Endothelial cell of umbilical vein (primary cell): Measurements from ENCODE around the gene APBA2. TPM values are rescaled to one million over a fixed set of nuclear protein-coding genes. Genes with fewer than 3 reads are reported as not detected.

Experiments used
- BruUV-seq: library from RNA; stranded (reverse); fragments of 400-500 nt; replicated peaks from 2 replicates; lab custom pipeline; 2021; lab: Mats Ljungman, UMichigan
- CTCF ChIA-PET: fragments of 300-600, 350-600 bp; sonication (Branson Sonifier 250); formaldehyde crosslinking; loops from one replicate; lab custom pipeline; 2021; ENCODE audit warnings: antibody characterized with exemption, inconsistent platforms; lab: Charles Lee
- POLR2A ChIA-PET: fragments of 300-600, 350-600 bp; sonication (Branson Sonifier 250); formaldehyde crosslinking; loops from one replicate; lab custom pipeline; 2021; ENCODE audit warnings: antibody characterized with exemption, inconsistent platforms; lab: Charles Lee
- DNase-seq: peaks from one replicate; pipeline ENCODE4 v3.0.0-alpha.2; 2011; ENCODE audit warnings: low read depth, low spot score
- FAIRE-seq: peaks from 2 replicates; lab custom pipeline; 2011; peaks lifted over from hg19 to GRCh38; lab: Jason Lieb, UNC
- H2AFZ ChIP-seq: 2 replicates; pipeline ENCODE4 v1.6.0; 2012; ENCODE audit warnings: low read depth, low read length, control low read depth, inconsistent platforms
- H3K27ac ChIP-seq: 2 replicates; pipeline ENCODE4 v1.5.1; 2011; ENCODE audit warnings: low read depth, mild to moderate bottlenecking, control low read depth, low read length, moderate library complexity; ENCODE audit not compliant: insufficient read depth
- H3K27me3 ChIP-seq, 2 experiments: 2 replicates each; pipeline versions ENCODE4 v1.6.0 to v1.6.1; 2011; ENCODE audit warnings: low read length in 2 of 2, mixed read lengths in 1 of 2; ENCODE audit not compliant: control insufficient read depth in 2 of 2, insufficient read depth in 2 of 2
- H3K36me3 ChIP-seq, 2 experiments: 2 replicates in 1 of 2; 3 replicates in 1 of 2; pipeline ENCODE4 v1.5.1; 2011; ENCODE audit warnings: low read length in 2 of 2, mild to moderate bottlenecking in 1 of 2, moderate library complexity in 1 of 2; ENCODE audit not compliant: control insufficient read depth in 2 of 2, insufficient read depth in 2 of 2; ENCODE audit errors: extremely low read depth in 1 of 2
- H3K4me1 ChIP-seq: 3 replicates; pipeline ENCODE4 v1.5.1; 2011; ENCODE audit warnings: mild to moderate bottlenecking, low read length; ENCODE audit not compliant: control insufficient read depth, insufficient read depth; ENCODE audit errors: extremely low read depth
- H3K4me2 ChIP-seq: 2 replicates; pipeline ENCODE4 v1.6.1; 2011; ENCODE audit warnings: low read length, control low read depth, mixed read lengths; ENCODE audit not compliant: insufficient read depth
- H3K4me3 ChIP-seq, 3 experiments: fragments of 200-600 bp in 1 of 3; sonication (generic), shearing (Covaris generic) in 1 of 3; replicated peaks in 1 of 3; 2 replicates each; pipeline ENCODE4 v1.5.1; 2011 to 2016; ENCODE audit warnings: control low read depth in 3 of 3, low read length in 3 of 3, mild to moderate bottlenecking in 2 of 3, inconsistent platforms in 1 of 3, low read depth in 1 of 3, moderate library complexity in 1 of 3; ENCODE audit not compliant: insufficient read depth in 1 of 3
- H3K79me2 ChIP-seq: 2 replicates; pipeline ENCODE4 v1.6.0; 2012; ENCODE audit warnings: low read length, inconsistent platforms; ENCODE audit not compliant: control insufficient read depth, insufficient read depth
- H3K9ac ChIP-seq: replicated peaks from 2 replicates; pipeline ENCODE3; 2011; ENCODE audit warnings: low read length, control low read depth; ENCODE audit not compliant: insufficient read depth; ENCODE audit errors: extremely low read depth
- H3K9me1 ChIP-seq: replicated peaks from 3 replicates; pipeline ENCODE4 v1.6.0; 2011; ENCODE audit warnings: mild to moderate bottlenecking, low read length; ENCODE audit not compliant: control insufficient read depth, insufficient read depth; ENCODE audit errors: extremely low read depth
- H3K9me3 ChIP-seq: replicated peaks from 2 replicates; pipeline ENCODE4 v1.5.1; 2012; ENCODE audit warnings: low read length, inconsistent platforms; ENCODE audit not compliant: control insufficient read depth, insufficient read depth
- H4K20me1 ChIP-seq: replicated peaks from 2 replicates; pipeline ENCODE3; 2011; ENCODE audit warnings: mild to moderate bottlenecking, low read length; ENCODE audit not compliant: control insufficient read depth, insufficient read depth; ENCODE audit errors: extremely low read depth
- CTCF ChIP-seq, 2 donors: IDR thresholded peaks; 1 replicate in 1 of 2; 2 replicates in 1 of 2; pipeline ENCODE4 v1.5.1; 2011; ENCODE audit warnings: low read length in 2 of 2, mild to moderate bottlenecking in 2 of 2, moderate library complexity in 2 of 2, control low read depth in 1 of 2, inconsistent platforms in 1 of 2, low read depth in 1 of 2; ENCODE audit not compliant: insufficient read depth in 1 of 2; ENCODE audit errors: extremely low read depth in 1 of 2
- EZH2 ChIP-seq: IDR thresholded peaks from 2 replicates; pipeline ENCODE4 v1.6.1; 2012; ENCODE audit warnings: borderline replicate concordance, low read depth, mild to moderate bottlenecking, moderate library complexity, low read length, inconsistent platforms; ENCODE audit not compliant: severe bottlenecking
- FOS ChIP-seq: IDR thresholded peaks from 2 replicates; pipeline ENCODE4 v1.6.1; 2011; ENCODE audit warnings: mild to moderate bottlenecking, low read length, moderate library complexity, borderline replicate concordance; ENCODE audit not compliant: insufficient read depth
- GATA2 ChIP-seq: IDR thresholded peaks from 2 replicates; pipeline ENCODE4 v1.7.0; 2011; ENCODE audit warnings: low read depth, mild to moderate bottlenecking, moderate library complexity, mixed read lengths, low read length; ENCODE audit not compliant: insufficient read length, insufficient read depth
- JUN ChIP-seq: IDR thresholded peaks from 2 replicates; pipeline ENCODE4 v1.6.1; 2011; ENCODE audit warnings: borderline replicate concordance, low read depth; ENCODE audit not compliant: insufficient read length, insufficient read depth
- MAX ChIP-seq: IDR thresholded peaks from 2 replicates; pipeline ENCODE4 v1.6.1; 2011; ENCODE audit not compliant: insufficient read depth, insufficient read length
- MYC ChIP-seq: IDR thresholded peaks from one replicate; pipeline ENCODE4 v1.6.1; 2011; ENCODE audit warnings: mild to moderate bottlenecking, low read depth, low read length
- POLR2A ChIP-seq: IDR thresholded peaks from 2 replicates; pipeline ENCODE4 v1.6.1; 2012; ENCODE audit warnings: low read depth, mild to moderate bottlenecking, control low read depth, low read length
- POLR2AphosphoS5 ChIP-seq: IDR thresholded peaks from 2 replicates; pipeline ENCODE4 v1.6.1; 2012; ENCODE audit warnings: low read depth, mild to moderate bottlenecking, control low read depth, low read length, moderate library complexity; ENCODE audit not compliant: insufficient read depth
- dilution Hi-C: fragments of 300-500 bp; cut with MboI; formaldehyde crosslinking; loops from one replicate; pipeline ENCODE4 v1.15.0; 2019; ENCODE audit warnings: low sequenced_read_pairs; ENCODE audit not compliant: extremely low pct_ligation_motif_present
- intact Hi-C: fragments of 100-400 bp; cut with micrococcal nuclease; formaldehyde crosslinking; loops from one replicate; pipeline ENCODE4 v1.10.0; 2022
- polyA plus RNA-seq, 4 experiments: library from polyadenylated mRNA; depleted of rRNA in 3 of 4; stranded (reverse) in 3 of 4; unstranded in 1 of 4; fragments of >200 nt; gene quantifications; 2 replicates each; pipeline versions ENCODE4 v1.2.1 to v1.2.3, GENCODE V29; 2011 to 2012; ENCODE audit warnings: missing spikeins in 1 of 4
- total RNA-seq: library from RNA; stranded (reverse); gene quantifications from 2 replicates; pipeline ENCODE4 v1.2.3, GENCODE V29; 2021

APBA2 gene
- total and polyA plus RNA-seq, 2 donors (not counting 3 experiments of a cell fraction or from before 2014, with no cell fraction given) = 5.7 to 11.1 TPM

- BruUV-seq = no TSS peak
- no peak overlapping the region for H3K27ac ChIP-seq
- dilution Hi-C loops = no loop called here
These were observed 24.3 kb downstream of the APBA2 start for GRCh38 chr15:28909958-28910500.

More at GRCh38 chr15:28909958-28910500, 24.3 kb downstream of the APBA2 start:
- no peak overlapping the region for H3K9ac ChIP-seq
- H3K36me3 ChIP-seq = no peaks in the 10 kb centered on the region
- no peaks in the 10 kb centered on the region for H3K9me1 ChIP-seq
- no peaks in the 10 kb centered on the region for H3K27me3 ChIP-seq
- no peak overlapping the region for H3K4me3 ChIP-seq
- H3K9me3 ChIP-seq = no peaks in the 10 kb centered on the region
- no peaks in the 10 kb centered on the region for H3K79me2 ChIP-seq
- H2AFZ ChIP-seq = no peak overlapping the region
- no peak for TF ChIP-seq GATA2
- TF ChIP-seq JUN = no peak
- no peak for TF ChIP-seq MAX
- TF ChIP-seq EZH2 = no peak
- no peak for TF ChIP-seq POLR2A
- TF ChIP-seq MYC = no peak
- TF ChIP-seq CTCF (IDR thresholded peaks at IDR 0.05; ENCODE audit: extremely low read depth in 1 of 2, insufficient read depth in 1 of 2, low read depth in 1 of 2, low read length in 2 of 2) = no peak
- no peak for TF ChIP-seq FOS
- no peak for TF ChIP-seq POLR2AphosphoS5
- intact Hi-C loops = no loop called here
- no peaks in the 10 kb centered on the region for H3K4me1 ChIP-seq
- ChIA-PET CTCF (no interaction called here), POLR2A (no interaction called here)
- DNase-seq = no peak
- FAIRE-seq = no peak
- H4K20me1 ChIP-seq = no peaks in the 10 kb centered on the region
- no peak overlapping the region for H3K4me2 ChIP-seq
